GM12878 (cell line): ENCODE measurements around the gene LEKR1. TPM values are rescaled to one million over a fixed set of nuclear protein-coding genes. Genes with fewer than 3 reads are reported as not detected.
A peak's percentile ranks its signal among the peaks of the same experiment; 100 is the strongest.

Experiments used
- ATAC-seq: fragments of 200-7000 bp; cut with Tn5 transposase; 3 replicates; pipeline ENCODE4 v1.9.1; 2020; ENCODE audit warnings: mild to moderate bottlenecking, moderate library complexity
- BruUV-seq: library from RNA; stranded (reverse); fragments of 400-500 nt; replicated peaks from 2 replicates; lab custom pipeline; 2021; lab: Mats Ljungman, UMichigan
- CTCF ChIA-PET: fragments of 300-600 bp; sonication (Branson Sonifier 250); formaldehyde crosslinking; extraction: SDS; loops from one replicate; lab custom pipeline; 2021; ENCODE audit warnings: inconsistent platforms; lab: Yijun Ruan, JAX
- POLR2A ChIA-PET: fragments of 350-600 bp; formaldehyde crosslinking; extraction: SDS; loops from one replicate; lab custom pipeline; 2021; ENCODE audit warnings: inconsistent platforms; lab: Charles Lee
- RAD21 ChIA-PET: fragments of 300-600 bp; sonication (Branson Sonifier 250); formaldehyde crosslinking; loops from one replicate; lab custom pipeline; 2023; ENCODE audit warnings: antibody characterized with exemption; ENCODE audit not compliant: unreplicated experiment; lab: Charles Lee
- SMC1A ChIA-PET: fragments of 300-600 bp; sonication (Branson Sonifier 250); formaldehyde crosslinking; loops from one replicate; lab custom pipeline; 2023; ENCODE audit not compliant: unreplicated experiment, uncharacterized antibody; lab: Charles Lee
- DNase-seq: peaks from one replicate; pipeline ENCODE4 v3.0.0-alpha.2; 2011; ENCODE audit warnings: low read depth, low spot score
- FAIRE-seq: peaks from 3 replicates; lab custom pipeline; 2011; peaks lifted over from hg19 to GRCh38; lab: Jason Lieb, UNC
- H2AFZ ChIP-seq: 2 replicates; pipeline ENCODE4 v1.6.0; 2011; ENCODE audit warnings: low read depth, low read length, control low read depth; ENCODE audit not compliant: control insufficient read depth
- H3K27ac ChIP-seq: 2 replicates; pipeline ENCODE4 v1.5.1; 2011; ENCODE audit warnings: control low read depth; ENCODE audit not compliant: control insufficient read depth, insufficient read depth
- H3K27me3 ChIP-seq, 2 experiments: replicated peaks in 1 of 2; 2 replicates each; pipeline versions ENCODE4 v1.6.0 to v1.6.1; 2011; ENCODE audit warnings: low read length in 1 of 2; ENCODE audit not compliant: control insufficient read depth in 2 of 2, insufficient read depth in 2 of 2
- H3K36me3 ChIP-seq, 2 experiments: 2 replicates each; pipeline ENCODE4 v1.5.1; 2011; ENCODE audit warnings: low read length in 1 of 2; ENCODE audit not compliant: control insufficient read depth in 2 of 2, insufficient read depth in 2 of 2
- H3K4me1 ChIP-seq: 2 replicates; pipeline ENCODE4 v1.6.1; 2011; ENCODE audit warnings: mild to moderate bottlenecking, low read length, moderate library complexity, mixed read lengths; ENCODE audit not compliant: control insufficient read depth, insufficient read depth
- H3K4me2 ChIP-seq: 2 replicates; pipeline ENCODE4 v1.6.0; 2011; ENCODE audit warnings: control low read depth; ENCODE audit not compliant: control insufficient read depth, insufficient read depth
- H3K4me3 ChIP-seq: fragments of 200-600 bp; sonication (generic); 2 replicates; pipeline ENCODE4 v1.5.1; 2016
- H3K79me2 ChIP-seq: 2 replicates; pipeline ENCODE4 v1.6.0; 2011; ENCODE audit warnings: low read length; ENCODE audit not compliant: control insufficient read depth, insufficient read depth
- H3K9ac ChIP-seq: 2 replicates; pipeline ENCODE4 v1.8.0; 2011; ENCODE audit warnings: low read length, control low read depth, mixed read lengths; ENCODE audit not compliant: control insufficient read depth, insufficient read depth
- H3K9me3 ChIP-seq: replicated peaks from 3 replicates; pipeline ENCODE4 v1.5.1; 2011; ENCODE audit warnings: mild to moderate bottlenecking, low read length; ENCODE audit not compliant: control insufficient read depth, insufficient read depth
- H4K20me1 ChIP-seq: 2 replicates; pipeline ENCODE4 v1.6.0; 2011; ENCODE audit not compliant: control insufficient read depth, insufficient read depth
- CBX5 ChIP-seq: sonication (generic); IDR thresholded peaks from 2 replicates; pipeline ENCODE4 v1.6.1; 2016; ENCODE audit warnings: low read depth, moderate library complexity, mild to moderate bottlenecking, inconsistent platforms
- CREB1 ChIP-seq: IDR thresholded peaks from 2 replicates; pipeline ENCODE4 v1.6.1; 2012; ENCODE audit warnings: low read depth, mild to moderate bottlenecking, inconsistent platforms
- EED ChIP-seq: sonication (generic); IDR thresholded peaks from 2 replicates; pipeline ENCODE4 v1.6.1; 2016; ENCODE audit warnings: antibody characterized with exemption, low read depth
- IKZF1 ChIP-seq: fragments of 450-650 bp; conservative IDR thresholded peaks from 2 replicates; pipeline ENCODE4 v1.6.1; 2017; ENCODE audit warnings: antibody characterized with exemption, mild to moderate bottlenecking
- IKZF2 ChIP-seq, 2 experiments: fragments of 450-650 bp; IDR thresholded peaks; 2 replicates each; pipeline ENCODE4 v1.6.1; 2017; ENCODE audit warnings: mild to moderate bottlenecking in 2 of 2, moderate library complexity in 2 of 2
- KLF5 ChIP-seq: fragments of 450-650 bp; IDR thresholded peaks from 2 replicates; pipeline ENCODE4 v1.6.1; 2014; ENCODE audit warnings: mild to moderate bottlenecking; ENCODE audit not compliant: partially characterized antibody
- LARP7 ChIP-seq: fragments of 450-650 bp; IDR thresholded peaks from 2 replicates; pipeline ENCODE4 v1.6.1; 2017; ENCODE audit warnings: mild to moderate bottlenecking
- MYC ChIP-seq: IDR thresholded peaks from 2 replicates; pipeline ENCODE4 v1.6.1; 2011; ENCODE audit warnings: mild to moderate bottlenecking, low read length, moderate library complexity, inconsistent platforms; ENCODE audit not compliant: insufficient read depth, insufficient replicate concordance, insufficient read length, severe bottlenecking
- NBN ChIP-seq: fragments of 450-650 bp; IDR thresholded peaks from 2 replicates; pipeline ENCODE4 v1.6.1; 2016
- NFXL1 ChIP-seq: fragments of 450-650 bp; IDR thresholded peaks from 2 replicates; pipeline ENCODE4 v1.6.1; 2017; ENCODE audit warnings: antibody characterized with exemption, mild to moderate bottlenecking, borderline replicate concordance
- POU2F2 ChIP-seq: IDR thresholded peaks from 3 replicates; pipeline ENCODE4 v1.6.1; 2011; ENCODE audit warnings: low read depth, mild to moderate bottlenecking, low read length, borderline replicate concordance
- SMC3 ChIP-seq: IDR thresholded peaks from 2 replicates; pipeline ENCODE4 v1.6.1; 2011; ENCODE audit warnings: low read length, improper control_type of control experiment, borderline replicate concordance
- YY1 ChIP-seq: IDR thresholded peaks from 2 replicates; pipeline ENCODE4 v1.6.1; 2011; ENCODE audit warnings: low read depth, mild to moderate bottlenecking, low read length
- ZNF24 ChIP-seq: fragments of 450-650 bp; IDR thresholded peaks from 2 replicates; pipeline ENCODE4 v1.6.1; 2017; ENCODE audit warnings: antibody characterized with exemption, mild to moderate bottlenecking
- ZNF592 ChIP-seq: fragments of 450-650 bp; IDR thresholded peaks from 2 replicates; pipeline ENCODE4 v1.6.1; 2017; ENCODE audit warnings: mild to moderate bottlenecking, moderate library complexity
- ZNF687 ChIP-seq: fragments of 450-650 bp; IDR thresholded peaks from 2 replicates; pipeline ENCODE4 v1.6.1; 2017; ENCODE audit warnings: mild to moderate bottlenecking, moderate library complexity
- WGBS: methylation state at CpG from one replicate; pipeline ENCODE4 v1.1.6; 2016; ENCODE audit warnings: low lambda C conversion rate; ENCODE audit not compliant: insufficient replicate concordance, insufficient coverage; ENCODE audit errors: missing lambda C conversion rate; 5-methylcytosine and 5-hydroxymethylcytosine counted together
- in situ Hi-C: fragments of 300-500 bp; cut with MboI; formaldehyde crosslinking; loops from 9 replicates; pipeline ENCODE4 v1.14.3; 2018; ENCODE audit warnings: mixed read lengths
- intact Hi-C: fragments of 100-400 bp; cut with micrococcal nuclease; formaldehyde crosslinking; loops from one replicate; pipeline ENCODE4 v1.14.2; 2022; ENCODE audit not compliant: unreplicated experiment
- polyA plus RNA-seq, 11 experiments: library from polyadenylated mRNA; depleted of rRNA in 4 of 11; unstranded in 6 of 11; stranded (reverse) in 5 of 11; fragments of >200 nt; fragmentation: Nextera tagmentation in 4 of 11; fragmentation: Illumina TruSeq in 1 of 11; extraction: Ambion mirVana in 4 of 11; extraction: Trizol in 1 of 11; gene quantifications; 1 replicate in 1 of 11; 2 replicates in 10 of 11; pipeline versions ENCODE4 v1.2.1 to v1.2.3, GENCODE V29; 2011 to 2016; ENCODE audit warnings: inconsistent platforms in 2 of 11, missing spikeins in 2 of 11, low read depth in 1 of 11
- total RNA-seq, 4 experiments: library from RNA; depleted of rRNA in 3 of 4; stranded (reverse); fragments of >200 nt in 3 of 4; fragmentation: Illumina TruSeq in 1 of 4; extraction: Trizol in 1 of 4; gene quantifications; 2 replicates each; pipeline versions ENCODE4 v1.2.1 to v1.2.3, GENCODE V29; 2013 to 2021

Gene LEKR1
- total and polyA plus RNA-seq, 10 of the 15 experiments (the other 5 are each of a cell fraction or from before 2014, with no cell fraction given) = 0.48 to 3.2 (median 1.3) TPM

- H3K4me3 ChIP-seq = no peak overlapping the region
- TF ChIP-seq MYC (no peak), CBX5 (peak; percentile 90; the same call in 1 of the 2 replicates), ZNF687 (peak; percentile 61; the same call in 1 of the 2 replicates), LARP7 (peak; percentile 50; the same call in 1 of the 2 replicates), CREB1 (0 out of 2 replicates have a peak, but pooled peaks have one; percentile 35), IKZF1 (peak; percentile 53), NBN (peak; percentile 41; the same call in 1 of the 2 replicates), YY1 (peak; percentile 79), POU2F2 (peak; percentile 54; the same call in 1 of the 3 replicates), ZNF592 (0 out of 2 replicates have a peak, but pooled peaks have one; percentile 16), KLF5 (peak; percentile 74), EED (peak; percentile 57; the same call in 1 of the 2 replicates), SMC3 (peak; percentile 99), ZNF24 (peak; percentile 26; the same call in 1 of the 2 replicates), IKZF2 (IDR thresholded peaks at IDR 0.05) (peak in 1 of 2 experiments; percentile 36; a peak in 1 of 4 replicates), NFXL1 (no peak)
Measured at GRCh38 chr3:157081626-157082210, 255.6 kb downstream of the LEKR1 start.

More at GRCh38 chr3:157081626-157082210, 255.6 kb downstream of the LEKR1 start:
- ChIA-PET SMC1A (interaction anchor here (0.6 to 10.6 kb wide), 34 partner anchors 8 to 929 kb away, joined by 3 to 142 read pairs (median 4); partner anchors contain the start of genes SSR3 and TIPARP), RAD21 (interaction anchor here (0.7 to 8.7 kb wide), 23 partner anchors 12 to 693 kb away, joined by 3 to 80 read pairs (median 5); partner anchors contain the start of genes SSR3 and TIPARP), POLR2A (interaction anchor here (0.6 to 1.1 kb wide), 3 partner anchors 79 to 411 kb away, joined by 3 read pairs; no protein-coding TSS in a partner anchor), CTCF (interaction anchor here (0.6 to 50.9 kb wide), 30 partner anchors 11 to 1038 kb away, joined by 3 to 939 read pairs (median 5); partner anchors contain the start of genes SSR3 and TIPARP)
- Histone ChIP-seq H3K9ac (no peak overlapping the region), H3K27ac (no peak overlapping the region), H2AFZ (peak overlapping the region; percentile 58), H4K20me1 (no peaks in the 10 kb centered on the region), H3K36me3 (no peaks in the 10 kb centered on the region), H3K4me2 (no peak overlapping the region), H3K9me3 (no peaks in the 10 kb centered on the region), H3K4me1 (peaks cover 14% of the 10 kb centered on the region), H3K27me3 (no peaks in the 10 kb centered on the region), H3K79me2 (no peaks in the 10 kb centered on the region)
- BruUV-seq = no TSS peak
- DNase-seq (no peak), ATAC-seq (peak; percentile 95), FAIRE-seq (no peak)
- in situ Hi-C loops = loop anchor here (5.0 kb wide), 3 partner anchors 254 to 534 kb away; partner anchors contain the start of gene LEKR1
- intact Hi-C loops = loop anchor here (1.0 to 5.0 kb wide), 6 partner anchors 56 to 529 kb away; partner anchors contain the start of gene TIPARP
- WGBS = 19% methylated on average over 15 of the region's 15 CpGs
